GM23338 (cell line): Measurements from ENCODE around the gene EYA2. TPM values are rescaled to one million over a fixed set of nuclear protein-coding genes. Genes with fewer than 3 reads are reported as not detected.

ENCODE experiments used
- ATAC-seq: fragments of 200-7000 bp; cut with Tn5 transposase; 3 replicates; pipeline ENCODE4 v1.9.1; 2020
- DNase-seq: peaks from one replicate; pipeline ENCODE4 v3.0.0-alpha.2; 2015; ENCODE audit warnings: low spot score
- H2AFZ ChIP-seq: fragments of 200-600 bp; sonication (generic); 2 replicates; pipeline ENCODE4 v1.8.0; 2016; ENCODE audit warnings: antibody characterized with exemption, mild to moderate bottlenecking, moderate library complexity
- H3F3A ChIP-seq: fragments of 200-600 bp; sonication (generic); replicated peaks from 2 replicates; pipeline ENCODE4 v1.8.0; 2017; ENCODE audit warnings: antibody characterized with exemption, mixed run types, low read depth
- H3K27ac ChIP-seq: fragments of 200-600 bp; sonication (generic); 2 replicates; pipeline ENCODE4 v1.6.1; 2016; ENCODE audit warnings: low read depth
- H3K27me3 ChIP-seq: fragments of 200-600 bp; sonication (generic); 2 replicates; pipeline ENCODE4 v1.8.0; 2016; ENCODE audit warnings: mild to moderate bottlenecking, mixed run types, moderate library complexity; ENCODE audit not compliant: insufficient read depth
- H3K36me3 ChIP-seq: fragments of 200-600 bp; sonication (generic); 2 replicates; pipeline ENCODE4 v1.8.0; 2016; ENCODE audit warnings: mild to moderate bottlenecking; ENCODE audit not compliant: insufficient read depth
- H3K4me1 ChIP-seq: fragments of 200-600 bp; sonication (generic); 2 replicates; pipeline ENCODE4 v1.8.0; 2016; ENCODE audit warnings: mild to moderate bottlenecking, moderate library complexity; ENCODE audit not compliant: insufficient read depth
- H3K4me2 ChIP-seq: fragments of 200-600 bp; sonication (generic); 2 replicates; pipeline ENCODE4 v1.7.1; 2017; ENCODE audit warnings: mixed run types
- H3K4me3 ChIP-seq: fragments of 200-600 bp; sonication (generic); 2 replicates; pipeline ENCODE4 v1.6.1; 2016; ENCODE audit warnings: mixed run types
- H3K79me2 ChIP-seq: fragments of 200-600 bp; sonication (generic); replicated peaks from 2 replicates; pipeline ENCODE4 v1.8.0; 2017; ENCODE audit warnings: mild to moderate bottlenecking; ENCODE audit not compliant: insufficient read depth
- H3K9me2 ChIP-seq: fragments of 200-600 bp; sonication (generic); 2 replicates; pipeline ENCODE4 v1.8.0; 2017; ENCODE audit not compliant: insufficient read depth
- H4K20me1 ChIP-seq: fragments of 200-600 bp; sonication (generic); replicated peaks from 2 replicates; pipeline ENCODE4 v1.8.0; 2017; ENCODE audit warnings: mild to moderate bottlenecking; ENCODE audit not compliant: insufficient read depth
- H3K27ac Mint-ChIP-seq: 2 replicates; pipeline ENCODE4 v1.8.0; 2020; ENCODE audit warnings: inconsistent platforms, mild to moderate bottlenecking, moderate library complexity, mixed read lengths
- H3K27me3 Mint-ChIP-seq: 3 replicates; pipeline ENCODE4 v1.8.0; 2022; ENCODE audit warnings: low read depth, mild to moderate bottlenecking, moderate library complexity, mixed read lengths, inconsistent platforms; ENCODE audit not compliant: insufficient read depth, poor library complexity
- H3K36me3 Mint-ChIP-seq: 3 replicates; pipeline ENCODE4 v1.8.0; 2021; ENCODE audit warnings: low read depth, mild to moderate bottlenecking, inconsistent platforms, moderate library complexity, mixed read lengths
- H3K4me1 Mint-ChIP-seq: 3 replicates; pipeline ENCODE4 v1.8.0; 2020; ENCODE audit warnings: mild to moderate bottlenecking, inconsistent platforms, mixed read lengths
- H3K4me3 Mint-ChIP-seq: 3 replicates; pipeline ENCODE4 v1.8.0; 2021; ENCODE audit warnings: moderate library complexity, mild to moderate bottlenecking, inconsistent platforms, mixed read lengths
- H3K9me3 Mint-ChIP-seq: 3 replicates; pipeline ENCODE4 v1.8.0; 2020; ENCODE audit warnings: moderate library complexity, mild to moderate bottlenecking, inconsistent platforms, mixed read lengths
- CREB1 ChIP-seq: fragments of 250-450 bp; sonication (Bioruptor Pico); IDR thresholded peaks from 2 replicates; pipeline ENCODE4 v1.5.0; 2020; ENCODE audit warnings: low read depth, mild to moderate bottlenecking, moderate library complexity
- EZH2 ChIP-seq: fragments of 200-600 bp; sonication (generic); IDR thresholded peaks from one replicate; pipeline ENCODE4 v1.8.0; 2017; ENCODE audit warnings: antibody characterized with exemption, mild to moderate bottlenecking, low read depth; ENCODE audit not compliant: unreplicated experiment
- EZH2phosphoT487 ChIP-seq: fragments of 200-600 bp; sonication (generic); IDR thresholded peaks from one replicate; pipeline ENCODE4 v1.8.1; 2018; ENCODE audit warnings: antibody characterized with exemption; ENCODE audit not compliant: unreplicated experiment
- JUNB ChIP-seq: IDR thresholded peaks from one replicate; pipeline ENCODE4 v1.6.1; 2016; ENCODE audit warnings: antibody characterized with exemption; ENCODE audit not compliant: unreplicated experiment
- POLR2AphosphoS5 ChIP-seq: IDR thresholded peaks from 2 replicates; pipeline ENCODE4 v1.6.1; 2016; ENCODE audit warnings: antibody characterized with exemption, low read depth
- STAT1 ChIP-seq: IDR thresholded peaks from one replicate; pipeline ENCODE4 v1.6.1; 2016; ENCODE audit warnings: antibody characterized with exemption; ENCODE audit not compliant: unreplicated experiment
- ZNF114 ChIP-seq: fragments of 250-450 bp; sonication (Bioruptor Pico); IDR thresholded peaks from 2 replicates; pipeline ENCODE4 v1.5.0; 2020; ENCODE audit warnings: mild to moderate bottlenecking, moderate library complexity
- ZNF331 ChIP-seq: fragments of 250-450 bp; sonication (Bioruptor Pico); IDR thresholded peaks from 2 replicates; pipeline ENCODE4 v1.5.0; 2020; ENCODE audit warnings: low read depth, mild to moderate bottlenecking, moderate library complexity
- polyA plus RNA-seq: library from polyadenylated mRNA; unstranded; fragments of >200 nt; fragmentation: Nextera tagmentation; extraction: Ambion mirVana; gene quantifications from 2 replicates; pipeline ENCODE4 v1.2.1, GENCODE V29; 2016
- total RNA-seq: library from RNA; depleted of rRNA; stranded (reverse); fragments of >200 nt; shearing (Covaris generic); gene quantifications from 2 replicates; pipeline ENCODE4 v1.2.3, GENCODE V29; 2014
- TF ChIP-seq, protein P1 (sequence below): IDR thresholded peaks from one replicate; pipeline ENCODE4 v1.6.1; 2018; ENCODE audit warnings: antibody characterized with exemption; ENCODE audit not compliant: unreplicated experiment
- TF ChIP-seq, protein P2 (sequence below), 2 experiments: fragments of 200-600 bp in 1 of 2; sonication (generic) in 1 of 2; conservative IDR thresholded peaks; 2 replicates each; pipeline versions ENCODE4 v1.5.1 to v1.6.1; 2016 to 2017; ENCODE audit warnings: antibody characterized with exemption in 2 of 2, low read depth in 2 of 2, mild to moderate bottlenecking in 2 of 2, moderate library complexity in 1 of 2
- TF ChIP-seq, protein P3 (sequence below): IDR thresholded peaks from 2 replicates; pipeline ENCODE4 v1.6.1; 2016; ENCODE audit warnings: antibody characterized with exemption

EYA2 gene
- total and polyA plus RNA-seq, 2 experiments from 2014 or later, result 0.50 to 0.56 TPM

DNA sequence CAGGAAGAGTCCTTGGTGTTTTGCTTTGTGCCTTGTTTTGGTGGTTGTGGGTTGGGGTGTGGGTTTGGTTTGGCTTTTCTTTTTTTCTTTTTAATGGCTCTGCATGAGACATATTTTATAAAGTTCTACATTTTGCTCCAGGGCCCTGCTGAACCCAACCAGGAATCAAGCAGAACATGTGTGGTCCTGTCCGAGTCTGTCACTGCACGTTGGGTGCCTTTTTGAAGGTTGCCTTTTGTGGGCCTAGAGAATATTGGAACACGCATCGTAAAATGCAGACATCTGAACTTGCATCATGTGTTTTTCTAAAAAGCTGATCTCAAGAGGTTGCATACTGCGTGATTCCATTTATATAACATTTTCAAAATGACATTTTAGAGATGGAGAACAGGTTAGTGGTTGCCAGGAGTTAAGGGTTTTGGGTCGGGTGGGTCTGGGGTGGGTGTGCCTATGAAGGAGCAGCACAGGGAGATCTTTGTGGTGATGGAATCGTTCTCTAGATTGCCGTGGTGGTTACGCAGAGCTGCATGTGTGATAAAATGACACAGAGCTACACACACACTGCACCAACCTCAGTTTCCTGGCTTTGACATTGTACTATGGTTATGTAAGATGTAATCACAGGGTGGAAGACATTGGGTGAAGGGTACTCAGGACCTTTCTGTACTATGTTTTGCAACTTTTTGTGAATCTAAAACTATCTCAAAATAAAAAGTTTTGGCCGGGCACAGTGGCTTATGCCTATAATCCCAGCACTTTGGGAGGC is 80.2 kb downstream of the EYA2 start (continued):
- TF ChIP-seq, protein P1, sequence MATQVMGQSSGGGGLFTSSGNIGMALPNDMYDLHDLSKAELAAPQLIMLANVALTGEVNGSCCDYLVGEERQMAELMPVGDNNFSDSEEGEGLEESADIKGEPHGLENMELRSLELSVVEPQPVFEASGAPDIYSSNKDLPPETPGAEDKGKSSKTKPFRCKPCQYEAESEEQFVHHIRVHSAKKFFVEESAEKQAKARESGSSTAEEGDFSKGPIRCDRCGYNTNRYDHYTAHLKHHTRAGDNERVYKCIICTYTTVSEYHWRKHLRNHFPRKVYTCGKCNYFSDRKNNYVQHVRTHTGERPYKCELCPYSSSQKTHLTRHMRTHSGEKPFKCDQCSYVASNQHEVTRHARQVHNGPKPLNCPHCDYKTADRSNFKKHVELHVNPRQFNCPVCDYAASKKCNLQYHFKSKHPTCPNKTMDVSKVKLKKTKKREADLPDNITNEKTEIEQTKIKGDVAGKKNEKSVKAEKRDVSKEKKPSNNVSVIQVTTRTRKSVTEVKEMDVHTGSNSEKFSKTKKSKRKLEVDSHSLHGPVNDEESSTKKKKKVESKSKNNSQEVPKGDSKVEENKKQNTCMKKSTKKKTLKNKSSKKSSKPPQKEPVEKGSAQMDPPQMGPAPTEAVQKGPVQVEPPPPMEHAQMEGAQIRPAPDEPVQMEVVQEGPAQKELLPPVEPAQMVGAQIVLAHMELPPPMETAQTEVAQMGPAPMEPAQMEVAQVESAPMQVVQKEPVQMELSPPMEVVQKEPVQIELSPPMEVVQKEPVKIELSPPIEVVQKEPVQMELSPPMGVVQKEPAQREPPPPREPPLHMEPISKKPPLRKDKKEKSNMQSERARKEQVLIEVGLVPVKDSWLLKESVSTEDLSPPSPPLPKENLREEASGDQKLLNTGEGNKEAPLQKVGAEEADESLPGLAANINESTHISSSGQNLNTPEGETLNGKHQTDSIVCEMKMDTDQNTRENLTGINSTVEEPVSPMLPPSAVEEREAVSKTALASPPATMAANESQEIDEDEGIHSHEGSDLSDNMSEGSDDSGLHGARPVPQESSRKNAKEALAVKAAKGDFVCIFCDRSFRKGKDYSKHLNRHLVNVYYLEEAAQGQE, result no peak
- TF ChIP-seq CREB1 (no peak), STAT1 (no peak)
- TF ChIP-seq, protein P2, sequence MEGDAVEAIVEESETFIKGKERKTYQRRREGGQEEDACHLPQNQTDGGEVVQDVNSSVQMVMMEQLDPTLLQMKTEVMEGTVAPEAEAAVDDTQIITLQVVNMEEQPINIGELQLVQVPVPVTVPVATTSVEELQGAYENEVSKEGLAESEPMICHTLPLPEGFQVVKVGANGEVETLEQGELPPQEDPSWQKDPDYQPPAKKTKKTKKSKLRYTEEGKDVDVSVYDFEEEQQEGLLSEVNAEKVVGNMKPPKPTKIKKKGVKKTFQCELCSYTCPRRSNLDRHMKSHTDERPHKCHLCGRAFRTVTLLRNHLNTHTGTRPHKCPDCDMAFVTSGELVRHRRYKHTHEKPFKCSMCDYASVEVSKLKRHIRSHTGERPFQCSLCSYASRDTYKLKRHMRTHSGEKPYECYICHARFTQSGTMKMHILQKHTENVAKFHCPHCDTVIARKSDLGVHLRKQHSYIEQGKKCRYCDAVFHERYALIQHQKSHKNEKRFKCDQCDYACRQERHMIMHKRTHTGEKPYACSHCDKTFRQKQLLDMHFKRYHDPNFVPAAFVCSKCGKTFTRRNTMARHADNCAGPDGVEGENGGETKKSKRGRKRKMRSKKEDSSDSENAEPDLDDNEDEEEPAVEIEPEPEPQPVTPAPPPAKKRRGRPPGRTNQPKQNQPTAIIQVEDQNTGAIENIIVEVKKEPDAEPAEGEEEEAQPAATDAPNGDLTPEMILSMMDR (conservative IDR thresholded peaks at IDR 0.05; ENCODE audit: low read depth in 2 of 2), result no peak

DNA sequence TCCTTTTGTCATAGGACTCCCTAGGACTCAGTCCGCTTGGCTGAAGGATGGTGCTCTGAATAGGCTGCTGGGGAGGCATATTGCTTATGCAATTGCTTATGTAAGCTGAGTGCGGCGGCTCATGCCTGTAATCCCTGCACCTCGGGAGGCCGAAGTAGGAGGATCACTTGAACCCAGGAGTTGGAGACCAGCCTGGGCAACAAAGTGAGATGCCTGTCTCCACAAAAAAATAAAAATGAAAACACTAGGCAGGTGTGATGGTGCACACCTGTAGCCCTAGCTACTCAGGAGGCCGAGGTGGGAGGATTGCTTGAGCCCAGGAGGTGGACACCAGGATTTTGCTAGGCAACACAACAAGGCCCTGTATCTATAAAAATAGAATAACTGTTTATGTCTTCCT is 81.3 kb downstream of the EYA2 start:
- no peaks in the 10 kb centered on the region for H4K20me1 ChIP-seq
- H3K9me3 Mint-ChIP-seq, result no peaks in the 10 kb centered on the region; the same call in 2 of the 3 replicates
- H3K4me1 ChIP-seq, result peaks cover 8% of the 10 kb centered on the region
- no peaks in the 10 kb centered on the region for H3K36me3 Mint-ChIP-seq
- no peak overlapping the region for H3K27ac Mint-ChIP-seq
- no peak overlapping the region for H3K4me2 ChIP-seq
- peaks cover 14% of the 10 kb centered on the region for H3K4me1 Mint-ChIP-seq
- no peak overlapping the region for H2AFZ ChIP-seq
- ATAC-seq, result no peak
- H3K36me3 ChIP-seq, result no peaks in the 10 kb centered on the region
- no peak overlapping the region for H3K4me3 ChIP-seq
- H3K27me3 ChIP-seq, result no peaks in the 10 kb centered on the region
- no peak overlapping the region for H3K27ac ChIP-seq
- no peak overlapping the region for H3K4me3 Mint-ChIP-seq
- DNase-seq, result no peak
- H3K79me2 ChIP-seq, result no peaks in the 10 kb centered on the region
- no peaks in the 10 kb centered on the region for H3K9me2 ChIP-seq
- H3K27me3 Mint-ChIP-seq, result peaks cover 10% of the 10 kb centered on the region
- no peak for TF ChIP-seq STAT1
- no peak for TF ChIP-seq ZNF114 (CRISPR knock-in tag)
- TF ChIP-seq, protein P3, sequence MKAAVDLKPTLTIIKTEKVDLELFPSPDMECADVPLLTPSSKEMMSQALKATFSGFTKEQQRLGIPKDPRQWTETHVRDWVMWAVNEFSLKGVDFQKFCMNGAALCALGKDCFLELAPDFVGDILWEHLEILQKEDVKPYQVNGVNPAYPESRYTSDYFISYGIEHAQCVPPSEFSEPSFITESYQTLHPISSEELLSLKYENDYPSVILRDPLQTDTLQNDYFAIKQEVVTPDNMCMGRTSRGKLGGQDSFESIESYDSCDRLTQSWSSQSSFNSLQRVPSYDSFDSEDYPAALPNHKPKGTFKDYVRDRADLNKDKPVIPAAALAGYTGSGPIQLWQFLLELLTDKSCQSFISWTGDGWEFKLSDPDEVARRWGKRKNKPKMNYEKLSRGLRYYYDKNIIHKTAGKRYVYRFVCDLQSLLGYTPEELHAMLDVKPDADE, result no peak
- TF ChIP-seq JUNB, result no peak
- TF ChIP-seq EZH2phosphoT487, result no peak
- TF ChIP-seq POLR2AphosphoS5, result no peak
- no peak for TF ChIP-seq EZH2
- no peak for TF ChIP-seq ZNF331
- no peaks in the 10 kb centered on the region for H3F3A ChIP-seq
